Measurements from ENCODE around the gene FASN. TPM values are rescaled to one million over a fixed set of nuclear protein-coding genes. Genes with fewer than 3 reads are reported as not detected.

FASN gene
- total RNA-seq, 6 experiments from 2014 or later: 76.5 to 290 (median 217) TPM

- H3K4me3 ChIP-seq: no peak overlapping the region
- 57% methylated on average over 8 of the region's 18 CpGs for WGBS (ENCODE audit: insufficient coverage, low coverage, low lambda C conversion rate, missing lambda C conversion rate)
- ATAC-seq (peak in 2 of 4 donors; percentile 2 to 3), DNase-seq (no peak)
- H3K4me1 ChIP-seq: peaks cover 0 to 41% (median 17%) of the 10 kb centered on the region in 4 donors
- peak overlapping the region in 2 of 3 donors; percentile 83 to 89 for H3K27ac ChIP-seq
- H3K27me3 ChIP-seq: no peaks in the 10 kb centered on the region
- intact Hi-C loops (cut with DNase I): loop anchor here in 1 of 2 donors (5.0 kb wide), 1 partner anchor 34 kb away; no protein-coding TSS in a partner anchor
- H3K9me3 ChIP-seq: no peaks in the 10 kb centered on the region
- no peak for TF ChIP-seq POLR2A (IDR thresholded peaks at IDR 0.05)
- TF ChIP-seq, protein P1, sequence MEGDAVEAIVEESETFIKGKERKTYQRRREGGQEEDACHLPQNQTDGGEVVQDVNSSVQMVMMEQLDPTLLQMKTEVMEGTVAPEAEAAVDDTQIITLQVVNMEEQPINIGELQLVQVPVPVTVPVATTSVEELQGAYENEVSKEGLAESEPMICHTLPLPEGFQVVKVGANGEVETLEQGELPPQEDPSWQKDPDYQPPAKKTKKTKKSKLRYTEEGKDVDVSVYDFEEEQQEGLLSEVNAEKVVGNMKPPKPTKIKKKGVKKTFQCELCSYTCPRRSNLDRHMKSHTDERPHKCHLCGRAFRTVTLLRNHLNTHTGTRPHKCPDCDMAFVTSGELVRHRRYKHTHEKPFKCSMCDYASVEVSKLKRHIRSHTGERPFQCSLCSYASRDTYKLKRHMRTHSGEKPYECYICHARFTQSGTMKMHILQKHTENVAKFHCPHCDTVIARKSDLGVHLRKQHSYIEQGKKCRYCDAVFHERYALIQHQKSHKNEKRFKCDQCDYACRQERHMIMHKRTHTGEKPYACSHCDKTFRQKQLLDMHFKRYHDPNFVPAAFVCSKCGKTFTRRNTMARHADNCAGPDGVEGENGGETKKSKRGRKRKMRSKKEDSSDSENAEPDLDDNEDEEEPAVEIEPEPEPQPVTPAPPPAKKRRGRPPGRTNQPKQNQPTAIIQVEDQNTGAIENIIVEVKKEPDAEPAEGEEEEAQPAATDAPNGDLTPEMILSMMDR (IDR thresholded peaks at IDR 0.05): no peak
- H3K36me3 ChIP-seq: no peaks in the 10 kb centered on the region
These were observed 20.3 kb upstream of the FASN start for GRCh38 chr17:82118168-82118814.

GRCh38 chr17:82117139-82118090 lies 19.4 kb upstream of the FASN start:
- Histone ChIP-seq H3K27ac (peak overlapping the region in 2 of 3 donors; percentile 88 to 89), H3K4me3 (no peak overlapping the region), H3K4me1 (peaks cover 0 to 48% (median 20%) of the 10 kb centered on the region in 4 donors), H3K36me3 (no peaks in the 10 kb centered on the region), H3K9me3 (no peaks in the 10 kb centered on the region), H3K27me3 (no peaks in the 10 kb centered on the region)
- DNase-seq (peak; percentile 71 to 92 (median 91)), ATAC-seq (peak; percentile 65 to 78 (median 66))
- WGBS (ENCODE audit: insufficient coverage, low coverage, low lambda C conversion rate, missing lambda C conversion rate): 34% methylated on average over 22 of the region's 22 CpGs
- intact Hi-C loops (cut with DNase I): loop anchor here in 1 of 2 donors (5.0 kb wide), 1 partner anchor 35 kb away; no protein-coding TSS in a partner anchor
- no peak for TF ChIP-seq POLR2A (IDR thresholded peaks at IDR 0.05)
- TF ChIP-seq, protein P1 (IDR thresholded peaks at IDR 0.05): no peak

- no peak for DNase-seq
- intact Hi-C loops (cut with DNase I): loop anchor here in 1 of 2 donors (5.0 kb wide), 1 partner anchor 36 kb away; no protein-coding TSS in a partner anchor
- Histone ChIP-seq H3K4me1 (peaks cover 0 to 60% (median 26%) of the 10 kb centered on the region in 4 donors), H3K27ac (peak overlapping the region in 2 of 3 donors; percentile 88 to 89), H3K36me3 (no peaks in the 10 kb centered on the region), H3K27me3 (no peaks in the 10 kb centered on the region), H3K9me3 (no peaks in the 10 kb centered on the region), H3K4me3 (no peak overlapping the region)
- no peak for ATAC-seq
- no peak for TF ChIP-seq POLR2A (IDR thresholded peaks at IDR 0.05)
- TF ChIP-seq, protein P1 (IDR thresholded peaks at IDR 0.05): no peak
- 70% methylated on average over 6 of the region's 6 CpGs for WGBS (ENCODE audit: insufficient coverage, low coverage, low lambda C conversion rate, missing lambda C conversion rate)
These were observed 18.2 kb upstream of the FASN start for GRCh38 chr17:82116246-82116645.

- no peak for TF ChIP-seq POLR2A (IDR thresholded peaks at IDR 0.05)
- TF ChIP-seq, protein P1 (IDR thresholded peaks at IDR 0.05): no peak
- peaks cover 0 to 72% (median 32%) of the 10 kb centered on the region in 4 donors for H3K4me1 ChIP-seq
- no peak overlapping the region for H3K4me3 ChIP-seq
- peak; percentile 37 to 67 (median 52) for ATAC-seq
- no peaks in the 10 kb centered on the region for H3K36me3 ChIP-seq
- no peaks in the 10 kb centered on the region for H3K9me3 ChIP-seq
- no peaks in the 10 kb centered on the region for H3K27me3 ChIP-seq
- H3K27ac ChIP-seq: peak overlapping the region in 2 of 3 donors; percentile 71 to 99
- intact Hi-C loops (cut with DNase I): loop anchor here in 1 of 2 donors (5.0 kb wide), 1 partner anchor 37 kb away; no protein-coding TSS in a partner anchor
- WGBS (ENCODE audit: insufficient coverage, low coverage, low lambda C conversion rate, missing lambda C conversion rate): 30% methylated on average over 9 of the region's 9 CpGs
- peak; percentile 73 to 96 (median 90) for DNase-seq
These were observed 16.8 kb upstream of the FASN start for GRCh38 chr17:82114872-82115271.

Data from right lobe of liver (tissue), 6 donors.